SK-N-SH (cell line): ENCODE measurements around the gene DDX25. TPM values are rescaled to one million over a fixed set of nuclear protein-coding genes. Genes with fewer than 3 reads are reported as not detected.

Experiments used
- CTCF ChIA-PET: fragments of 300-600, 350-600 bp; formaldehyde crosslinking; extraction: SDS; loops from one replicate; lab custom pipeline; 2021; lab: Yijun Ruan, JAX
- POLR2A ChIA-PET: fragments of 350-600 bp; sonication (Branson Sonifier 250); formaldehyde crosslinking; extraction: SDS; loops from one replicate; lab custom pipeline; 2020; ENCODE audit warnings: antibody characterized with exemption, inconsistent platforms; lab: Yijun Ruan, JAX
- DNase-seq: peaks from one replicate; pipeline ENCODE4 v3.0.0; 2012
- H2AFZ ChIP-seq: fragments of 200-600 bp; sonication (generic); 2 replicates; pipeline ENCODE4 v1.8.1; 2016; ENCODE audit warnings: antibody characterized with exemption, mild to moderate bottlenecking, low read depth
- H3F3A ChIP-seq: fragments of 200-600 bp; sonication (generic); replicated peaks from 2 replicates; pipeline ENCODE3; 2016; ENCODE audit warnings: antibody characterized with exemption, mild to moderate bottlenecking; ENCODE audit not compliant: insufficient read depth
- H3K27ac ChIP-seq, 2 experiments: fragments of 200-500 bp in 1 of 2; fragments of 200-600 bp in 1 of 2; sonication (Bioruptor generic) in 1 of 2; sonication (generic), shearing (Covaris generic) in 1 of 2; 2 replicates each; pipeline versions ENCODE4 v1.5.1 to v1.6.1; 2014 to 2016; ENCODE audit warnings: low read depth in 2 of 2, inconsistent platforms in 1 of 2, low read length in 1 of 2, mild to moderate bottlenecking in 1 of 2, mixed read lengths in 1 of 2
- H3K27me3 ChIP-seq: fragments of 200-600 bp; sonication (generic), shearing (Covaris generic); 2 replicates; pipeline ENCODE4 v1.6.1; 2016; ENCODE audit warnings: mixed run types; ENCODE audit not compliant: insufficient read depth
- H3K36me3 ChIP-seq, 2 experiments: fragments of 200-500 bp in 1 of 2; fragments of 200-600 bp in 1 of 2; sonication (Bioruptor generic) in 1 of 2; sonication (generic) in 1 of 2; replicated peaks in 1 of 2; 2 replicates each; pipeline versions ENCODE3 to v1.5.1; 2014 to 2016; ENCODE audit warnings: low read length in 1 of 2, mild to moderate bottlenecking in 1 of 2; ENCODE audit not compliant: insufficient read depth in 2 of 2, control insufficient read depth in 1 of 2
- H3K4me1 ChIP-seq, 2 experiments: fragments of 200-500 bp in 1 of 2; fragments of 200-600 bp in 1 of 2; sonication (Bioruptor generic) in 1 of 2; sonication (generic), shearing (Covaris generic) in 1 of 2; 2 replicates each; pipeline versions ENCODE4 v1.5.1 to v1.6.1; 2014 to 2016; ENCODE audit warnings: low read depth in 1 of 2, low read length in 1 of 2, mixed run types in 1 of 2; ENCODE audit not compliant: insufficient read depth in 2 of 2, control insufficient read depth in 1 of 2
- H3K4me2 ChIP-seq: fragments of 200-600 bp; sonication (generic), shearing (Covaris generic); 2 replicates; pipeline ENCODE4 v1.6.1; 2017; ENCODE audit warnings: mixed run types
- H3K4me3 ChIP-seq, 2 experiments: fragments of 200-500 bp in 1 of 2; fragments of 200-600 bp in 1 of 2; sonication (Bioruptor generic) in 1 of 2; sonication (generic), shearing (Covaris generic) in 1 of 2; 2 replicates each; pipeline versions ENCODE4 v1.5.1 to v1.8.1; 2014 to 2016; ENCODE audit warnings: low read depth in 2 of 2, inconsistent platforms in 1 of 2, low read length in 1 of 2, mild to moderate bottlenecking in 1 of 2, mixed read lengths in 1 of 2, moderate library complexity in 1 of 2
- H3K79me2 ChIP-seq: fragments of 200-600 bp; sonication (generic); 2 replicates; pipeline ENCODE4 v1.8.1; 2017; ENCODE audit warnings: mild to moderate bottlenecking; ENCODE audit not compliant: insufficient read depth
- H3K9ac ChIP-seq: fragments of 200-600 bp; sonication (generic); 2 replicates; pipeline ENCODE4 v1.6.1; 2017; ENCODE audit warnings: mixed run types
- H3K9me2 ChIP-seq: fragments of 200-600 bp; sonication (generic); 2 replicates; pipeline ENCODE4 v1.6.1; 2017; ENCODE audit warnings: mixed run types
- H3K9me3 ChIP-seq: fragments of 200-600 bp; sonication (generic); 2 replicates; pipeline ENCODE4 v1.6.1; 2017; ENCODE audit warnings: mixed run types, mild to moderate bottlenecking, moderate library complexity
- H4K20me1 ChIP-seq: fragments of 200-600 bp; sonication (generic); 2 replicates; pipeline ENCODE4 v1.6.1; 2017; ENCODE audit warnings: mild to moderate bottlenecking, mixed run types; ENCODE audit not compliant: insufficient read depth
- CHD2 ChIP-seq: fragments of 150-350 bp; IDR thresholded peaks from 2 replicates; pipeline ENCODE4 v1.6.1; 2018; ENCODE audit warnings: low read length; ENCODE audit not compliant: partially characterized antibody
- EP300 ChIP-seq, 2 experiments: IDR thresholded peaks; 2 replicates each; pipeline versions ENCODE4 v1.4.0 to v1.6.1; 2012; ENCODE audit warnings: borderline replicate concordance in 1 of 2, low read depth in 1 of 2, low read length in 1 of 2
- FOSL2 ChIP-seq: IDR thresholded peaks from 2 replicates; pipeline ENCODE4 v1.4.0; 2012; ENCODE audit warnings: low read depth, mild to moderate bottlenecking, moderate library complexity, borderline replicate concordance
- GATA2 ChIP-seq: sonication (generic); formaldehyde crosslinking; IDR thresholded peaks from 2 replicates; pipeline ENCODE4 v1.5.0; 2020; ENCODE audit warnings: mild to moderate bottlenecking, missing genetic modification reagents
- MEF2A ChIP-seq: IDR thresholded peaks from 2 replicates; pipeline ENCODE4 v1.4.0; 2012; ENCODE audit warnings: low read depth, borderline replicate concordance
- PBX3 ChIP-seq: IDR thresholded peaks from 2 replicates; pipeline ENCODE4; 2012
- RFX5 ChIP-seq: IDR thresholded peaks from 2 replicates; pipeline ENCODE4 v1.6.1; 2012; ENCODE audit warnings: mild to moderate bottlenecking, improper control_type of control experiment, low read length
- SMC3 ChIP-seq: IDR thresholded peaks from 2 replicates; pipeline ENCODE4 v1.6.1; 2012; ENCODE audit warnings: low read depth, low read length, improper control_type of control experiment
- TEAD4 ChIP-seq: IDR thresholded peaks from 2 replicates; pipeline ENCODE4 v1.4.0; 2012; ENCODE audit warnings: mild to moderate bottlenecking, borderline replicate concordance; ENCODE audit not compliant: insufficient read depth
- YY1 ChIP-seq: IDR thresholded peaks from 2 replicates; pipeline ENCODE4 v1.4.0; 2012; ENCODE audit warnings: low read depth, mild to moderate bottlenecking
- WGBS: methylation state at CpG from one replicate; pipeline ENCODE4 v1.1.6; 2017; ENCODE audit warnings: low lambda C conversion rate; 5-methylcytosine and 5-hydroxymethylcytosine counted together
- polyA plus RNA-seq, 3 experiments: library from polyadenylated mRNA; depleted of rRNA; stranded (reverse); fragments of >200 nt; gene quantifications; 2 replicates each; pipeline ENCODE4 v1.2.3, GENCODE V29; 2012
- TF ChIP-seq, protein P1 (sequence below): IDR thresholded peaks from 2 replicates; pipeline ENCODE4 v1.6.1; 2012; ENCODE audit warnings: mild to moderate bottlenecking, low read depth, low read length, moderate library complexity
- TF ChIP-seq, protein P2 (sequence below): IDR thresholded peaks from 2 replicates; pipeline ENCODE4 v1.4.0; 2012; ENCODE audit warnings: low read depth, borderline replicate concordance

The DDX25 gene
- polyA plus RNA-seq, 1 of the 3 experiments (the other 2 are of a cell fraction), result 0.12 TPM

DNA sequence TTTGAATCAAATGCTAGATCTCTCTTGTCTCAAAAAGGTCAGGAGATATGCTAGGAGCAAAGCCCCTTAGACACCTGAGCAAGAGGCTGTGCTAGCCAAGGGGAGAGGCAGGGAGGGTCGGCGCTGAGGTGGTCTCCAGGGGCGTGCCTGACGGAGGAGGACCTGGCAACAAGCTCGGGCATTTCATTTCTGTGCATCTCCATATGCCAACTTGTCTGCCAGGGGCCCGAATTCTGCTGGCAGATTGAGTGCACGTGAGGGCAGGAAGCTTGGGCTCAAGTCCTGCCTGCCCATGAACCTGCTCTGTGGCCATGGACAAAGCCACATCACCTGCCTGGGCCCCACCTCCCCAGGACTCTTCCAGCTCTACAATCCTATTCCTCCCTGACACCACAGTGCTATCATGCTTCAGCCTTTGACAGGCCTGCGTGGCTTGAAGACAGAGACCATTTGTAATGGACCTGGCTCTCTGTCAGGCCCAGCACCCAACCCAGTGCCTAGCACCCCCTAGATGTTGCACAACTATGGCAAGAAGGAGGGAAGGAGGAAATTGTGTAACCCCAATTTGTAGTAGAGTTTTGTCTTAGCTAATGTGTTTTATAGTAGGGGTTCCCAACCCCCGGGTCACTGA, 25.3 kb downstream of the DDX25 start:
- no peaks in the 10 kb centered on the region for H4K20me1 ChIP-seq
- H3K9me3 ChIP-seq, result no peaks in the 10 kb centered on the region
- H3K4me2 ChIP-seq, result no peak overlapping the region
- no peak overlapping the region for H3K27ac ChIP-seq
- H3K79me2 ChIP-seq, result no peaks in the 10 kb centered on the region
- ChIA-PET CTCF (interaction anchor here (1.4 to 4.2 kb wide), 3 partner anchors 13 to 264 kb away, joined by 6 to 26 read pairs (median 18); no protein-coding TSS in a partner anchor), POLR2A (no interaction called here)
- no peak overlapping the region for H2AFZ ChIP-seq
- DNase-seq, result no peak
- 0 out of 2 replicates have a peak, but pooled peaks cover 6% of the 10 kb centered on the region for H3K27me3 ChIP-seq
- H3K36me3 ChIP-seq, result no peaks in the 10 kb centered on the region
- H3K4me3 ChIP-seq, result no peak overlapping the region
- H3K9me2 ChIP-seq, result no peaks in the 10 kb centered on the region
- TF ChIP-seq CHD2, result no peak
- H3K4me1 ChIP-seq, result peaks cover 0 to 24% of the 10 kb centered on the region in 2 experiments; a peak in 1 of 4 replicates
- WGBS, result 75% methylated on average over 4 of the region's 9 CpGs
- no peaks in the 10 kb centered on the region for H3F3A ChIP-seq
- H3K9ac ChIP-seq, result no peak overlapping the region

GRCh38 chr11:125930076-125930450, 25.8 kb downstream of the DDX25 start:
- Histone ChIP-seq H3K27ac (no peak overlapping the region), H3K9me2 (no peaks in the 10 kb centered on the region), H3K27me3 (0 out of 2 replicates have a peak, but pooled peaks cover 6% of the 10 kb centered on the region), H3K9me3 (no peaks in the 10 kb centered on the region), H3K4me3 (no peak overlapping the region), H3K9ac (no peak overlapping the region), H3K4me1 (peaks cover 0 to 20% of the 10 kb centered on the region in 2 experiments; a peak in 2 of 4 replicates), H2AFZ (no peak overlapping the region), H3F3A (no peaks in the 10 kb centered on the region), H3K4me2 (no peak overlapping the region), H4K20me1 (no peaks in the 10 kb centered on the region), H3K36me3 (no peaks in the 10 kb centered on the region), H3K79me2 (no peaks in the 10 kb centered on the region)
- no peak for DNase-seq
- TF ChIP-seq PBX3 (no peak), SMC3 (no peak), GATA2 (no peak), TEAD4 (no peak), RFX5 (no peak), MEF2A (no peak), FOSL2 (no peak), YY1 (no peak), EP300 (IDR thresholded peaks at IDR 0.05; ENCODE audit: borderline replicate concordance in 1 of 2, low read depth in 1 of 2, low read length in 1 of 2) (no peak), CHD2 (no peak)
- TF ChIP-seq, protein P1, sequence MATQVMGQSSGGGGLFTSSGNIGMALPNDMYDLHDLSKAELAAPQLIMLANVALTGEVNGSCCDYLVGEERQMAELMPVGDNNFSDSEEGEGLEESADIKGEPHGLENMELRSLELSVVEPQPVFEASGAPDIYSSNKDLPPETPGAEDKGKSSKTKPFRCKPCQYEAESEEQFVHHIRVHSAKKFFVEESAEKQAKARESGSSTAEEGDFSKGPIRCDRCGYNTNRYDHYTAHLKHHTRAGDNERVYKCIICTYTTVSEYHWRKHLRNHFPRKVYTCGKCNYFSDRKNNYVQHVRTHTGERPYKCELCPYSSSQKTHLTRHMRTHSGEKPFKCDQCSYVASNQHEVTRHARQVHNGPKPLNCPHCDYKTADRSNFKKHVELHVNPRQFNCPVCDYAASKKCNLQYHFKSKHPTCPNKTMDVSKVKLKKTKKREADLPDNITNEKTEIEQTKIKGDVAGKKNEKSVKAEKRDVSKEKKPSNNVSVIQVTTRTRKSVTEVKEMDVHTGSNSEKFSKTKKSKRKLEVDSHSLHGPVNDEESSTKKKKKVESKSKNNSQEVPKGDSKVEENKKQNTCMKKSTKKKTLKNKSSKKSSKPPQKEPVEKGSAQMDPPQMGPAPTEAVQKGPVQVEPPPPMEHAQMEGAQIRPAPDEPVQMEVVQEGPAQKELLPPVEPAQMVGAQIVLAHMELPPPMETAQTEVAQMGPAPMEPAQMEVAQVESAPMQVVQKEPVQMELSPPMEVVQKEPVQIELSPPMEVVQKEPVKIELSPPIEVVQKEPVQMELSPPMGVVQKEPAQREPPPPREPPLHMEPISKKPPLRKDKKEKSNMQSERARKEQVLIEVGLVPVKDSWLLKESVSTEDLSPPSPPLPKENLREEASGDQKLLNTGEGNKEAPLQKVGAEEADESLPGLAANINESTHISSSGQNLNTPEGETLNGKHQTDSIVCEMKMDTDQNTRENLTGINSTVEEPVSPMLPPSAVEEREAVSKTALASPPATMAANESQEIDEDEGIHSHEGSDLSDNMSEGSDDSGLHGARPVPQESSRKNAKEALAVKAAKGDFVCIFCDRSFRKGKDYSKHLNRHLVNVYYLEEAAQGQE, result no peak
- TF ChIP-seq, protein P2, sequence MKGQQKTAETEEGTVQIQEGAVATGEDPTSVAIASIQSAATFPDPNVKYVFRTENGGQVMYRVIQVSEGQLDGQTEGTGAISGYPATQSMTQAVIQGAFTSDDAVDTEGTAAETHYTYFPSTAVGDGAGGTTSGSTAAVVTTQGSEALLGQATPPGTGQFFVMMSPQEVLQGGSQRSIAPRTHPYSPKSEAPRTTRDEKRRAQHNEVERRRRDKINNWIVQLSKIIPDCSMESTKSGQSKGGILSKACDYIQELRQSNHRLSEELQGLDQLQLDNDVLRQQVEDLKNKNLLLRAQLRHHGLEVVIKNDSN, result no peak
- 86% methylated on average over 10 of the region's 11 CpGs for WGBS
- CTCF ChIA-PET, result interaction anchor here (1.4 to 4.2 kb wide), 3 partner anchors 12 to 264 kb away, joined by 6 to 26 read pairs (median 18); no protein-coding TSS in a partner anchor
- POLR2A ChIA-PET, result no interaction called here
